ENCODE data around the gene RIPOR3.

GRCh38 chr20:50725724-50726005 lies 34.3 kb upstream of the RIPOR3 start:
- TF ChIP-seq CTCF (IDR thresholded peaks at IDR 0.05; ENCODE audit: low read depth, low read length, missing input control) (no peak), MAX (IDR thresholded peaks at IDR 0.05) (no peak), RXRA (IDR thresholded peaks at IDR 0.05) (no peak), SP1 (IDR thresholded peaks at IDR 0.05) (no peak), GABPA (IDR thresholded peaks at IDR 0.05 in 1 of 2, conservative IDR thresholded peaks at IDR 0.05 in 1 of 2) (no peak), RAD21 (IDR thresholded peaks at IDR 0.05) (no peak), YY1 (IDR thresholded peaks at IDR 0.05) (no peak), ZBTB33 (IDR thresholded peaks at IDR 0.05) (no peak), HNF4G (IDR thresholded peaks at IDR 0.05) (no peak), FOXA1 (IDR thresholded peaks at IDR 0.05) (no peak)

Measured in liver (tissue), 3 donors.